Suprapubic skin (tissue), 4 donors: ENCODE results near the gene HTR1D. TPM values are rescaled to one million over a fixed set of nuclear protein-coding genes. Genes with fewer than 3 reads are reported as not detected.

ENCODE experiments used
- DNase-seq, 2 donors: peaks; one replicate each; pipeline ENCODE4 v3.0.0-alpha.2; 2019; ENCODE audit warnings: low spot score in 2 of 2
- H3K27ac ChIP-seq: fragments of 200-600 bp; sonication (generic); one replicate; pipeline ENCODE4 v1.5.1; 2019
- H3K27me3 ChIP-seq: fragments of 200-600 bp; sonication (generic); one replicate; pipeline ENCODE4 v1.5.1; 2019
- H3K36me3 ChIP-seq: fragments of 200-600 bp; sonication (generic); one replicate; pipeline ENCODE4 v1.5.1; 2019
- H3K4me1 ChIP-seq: fragments of 200-600 bp; sonication (generic); one replicate; pipeline ENCODE4 v1.5.1; 2019
- H3K4me3 ChIP-seq: fragments of 200-600 bp; sonication (generic); one replicate; pipeline ENCODE4 v1.5.1; 2019; ENCODE audit warnings: mild to moderate bottlenecking
- H3K9me3 ChIP-seq: fragments of 200-600 bp; sonication (generic); one replicate; pipeline ENCODE4 v1.5.1; 2019
- EP300 ChIP-seq: sonication (generic); formaldehyde crosslinking; IDR thresholded peaks from one replicate; pipeline ENCODE4 v1.6.1; 2017; ENCODE audit warnings: antibody characterized with exemption
- POLR2A ChIP-seq, 2 donors: fragments of 450-650 bp; IDR thresholded peaks; one replicate each; pipeline ENCODE4 v1.6.1; 2017; ENCODE audit warnings: antibody characterized with exemption in 2 of 2, mild to moderate bottlenecking in 2 of 2, moderate library complexity in 2 of 2
- POLR2AphosphoS5 ChIP-seq, 3 donors: sonication (generic); formaldehyde crosslinking; IDR thresholded peaks; one replicate each; pipeline ENCODE4 v1.6.1; 2017; ENCODE audit warnings: antibody characterized with exemption in 3 of 3
- WGBS: methylation state at CpG from one replicate; pipeline ENCODE4 v1.1.5; 2018; 5-methylcytosine and 5-hydroxymethylcytosine counted together
- total RNA-seq, 4 donors: library from RNA; depleted of rRNA; stranded (reverse); fragments of >200 nt; gene quantifications; one replicate each; pipeline ENCODE4 v1.1.0, GENCODE V29; 2016
- TF ChIP-seq, protein P1 (sequence below), 2 donors: fragments of 200-600 bp in 1 of 2; fragments of 450-650 bp in 1 of 2; sonication (generic) in 1 of 2; IDR thresholded peaks; one replicate each; pipeline ENCODE4 v1.5.1; 2016 to 2019; ENCODE audit warnings: antibody characterized with exemption in 2 of 2, mild to moderate bottlenecking in 1 of 2, moderate library complexity in 1 of 2

Gene HTR1D
- total RNA-seq, 4 donors from 2014 or later, result not detected

DNA sequence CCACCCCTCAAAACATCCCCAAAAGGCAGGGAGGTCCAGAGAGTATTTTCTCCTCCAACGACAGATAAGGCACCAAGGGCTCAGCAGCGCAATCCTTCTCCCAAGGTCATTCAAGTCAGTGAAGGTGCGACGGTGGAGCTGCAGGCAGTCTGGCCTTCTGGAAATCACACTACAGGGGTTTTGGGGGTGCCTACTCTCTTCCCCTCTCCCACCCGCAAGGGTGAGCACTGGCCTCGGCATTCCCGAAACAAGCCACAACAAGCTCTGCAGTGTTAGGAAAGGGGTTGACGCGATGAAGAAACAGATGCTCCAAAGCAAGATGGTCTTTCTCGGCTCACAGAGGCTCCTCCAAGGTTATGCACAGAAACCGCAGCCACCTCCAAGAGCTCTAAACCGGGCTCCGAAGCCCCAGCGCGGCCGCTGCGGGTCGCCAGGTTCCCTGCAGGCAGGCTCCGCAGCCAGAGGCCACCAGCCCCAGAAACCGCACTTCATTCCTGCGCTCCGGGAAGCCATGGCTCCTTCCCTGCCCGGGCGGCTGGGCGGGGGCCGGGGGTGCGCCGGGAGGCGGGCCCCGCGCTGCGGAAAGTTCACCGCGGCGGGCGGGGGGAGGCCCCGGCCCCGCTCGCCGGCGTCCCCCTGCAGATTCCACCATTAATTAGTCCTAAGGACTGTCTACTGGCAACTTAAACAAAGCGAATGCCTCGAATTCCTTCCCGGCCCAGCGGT is 49.8 kb downstream of the HTR1D start:
- Histone ChIP-seq H3K36me3 (no peaks in the 10 kb centered on the region), H3K4me3 (peak overlapping the region; percentile 73), H3K27me3 (no peaks in the 10 kb centered on the region), H3K27ac (peak overlapping the region; percentile 95), H3K9me3 (no peaks in the 10 kb centered on the region), H3K4me1 (peaks cover 49% of the 10 kb centered on the region)
- DNase-seq, result peak; percentile 66 to 81
- 4% methylated on average over 22 of the region's 45 CpGs for WGBS
- TF ChIP-seq EP300 (no peak), POLR2A (IDR thresholded peaks at IDR 0.05) (no peak), POLR2AphosphoS5 (IDR thresholded peaks at IDR 0.05) (no peak)
- TF ChIP-seq, protein P1, sequence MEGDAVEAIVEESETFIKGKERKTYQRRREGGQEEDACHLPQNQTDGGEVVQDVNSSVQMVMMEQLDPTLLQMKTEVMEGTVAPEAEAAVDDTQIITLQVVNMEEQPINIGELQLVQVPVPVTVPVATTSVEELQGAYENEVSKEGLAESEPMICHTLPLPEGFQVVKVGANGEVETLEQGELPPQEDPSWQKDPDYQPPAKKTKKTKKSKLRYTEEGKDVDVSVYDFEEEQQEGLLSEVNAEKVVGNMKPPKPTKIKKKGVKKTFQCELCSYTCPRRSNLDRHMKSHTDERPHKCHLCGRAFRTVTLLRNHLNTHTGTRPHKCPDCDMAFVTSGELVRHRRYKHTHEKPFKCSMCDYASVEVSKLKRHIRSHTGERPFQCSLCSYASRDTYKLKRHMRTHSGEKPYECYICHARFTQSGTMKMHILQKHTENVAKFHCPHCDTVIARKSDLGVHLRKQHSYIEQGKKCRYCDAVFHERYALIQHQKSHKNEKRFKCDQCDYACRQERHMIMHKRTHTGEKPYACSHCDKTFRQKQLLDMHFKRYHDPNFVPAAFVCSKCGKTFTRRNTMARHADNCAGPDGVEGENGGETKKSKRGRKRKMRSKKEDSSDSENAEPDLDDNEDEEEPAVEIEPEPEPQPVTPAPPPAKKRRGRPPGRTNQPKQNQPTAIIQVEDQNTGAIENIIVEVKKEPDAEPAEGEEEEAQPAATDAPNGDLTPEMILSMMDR (IDR thresholded peaks at IDR 0.05), result no peak

DNA sequence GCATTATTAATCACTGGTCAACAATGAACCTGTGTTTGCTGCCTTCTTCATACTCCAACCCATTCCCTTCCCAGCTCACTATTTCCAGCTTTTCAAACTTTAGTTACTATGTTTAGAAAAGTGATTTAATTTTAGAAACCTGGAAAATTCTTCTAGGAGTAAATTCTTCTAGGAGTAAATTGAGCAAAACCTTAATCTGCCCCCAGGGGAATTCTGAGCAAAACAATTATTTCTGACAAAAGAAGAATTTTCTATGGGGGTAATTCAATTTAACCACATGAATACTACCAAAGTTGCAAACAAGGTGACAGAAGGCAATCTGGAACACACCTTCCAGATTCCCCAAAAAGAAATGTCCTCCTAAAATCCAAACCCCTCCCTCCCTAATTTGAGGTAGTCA is 50.4 kb downstream of the HTR1D start:
- H3K4me1 ChIP-seq, result peaks cover 49% of the 10 kb centered on the region
- H3K4me3 ChIP-seq, result peak overlapping the region; percentile 73
- DNase-seq, result no peak
- H3K36me3 ChIP-seq, result no peaks in the 10 kb centered on the region
- no peak for TF ChIP-seq EP300
- TF ChIP-seq, protein P1 (IDR thresholded peaks at IDR 0.05), result no peak
- no peaks in the 10 kb centered on the region for H3K9me3 ChIP-seq
- H3K27me3 ChIP-seq, result no peaks in the 10 kb centered on the region
- peak overlapping the region; percentile 95 for H3K27ac ChIP-seq

DNA sequence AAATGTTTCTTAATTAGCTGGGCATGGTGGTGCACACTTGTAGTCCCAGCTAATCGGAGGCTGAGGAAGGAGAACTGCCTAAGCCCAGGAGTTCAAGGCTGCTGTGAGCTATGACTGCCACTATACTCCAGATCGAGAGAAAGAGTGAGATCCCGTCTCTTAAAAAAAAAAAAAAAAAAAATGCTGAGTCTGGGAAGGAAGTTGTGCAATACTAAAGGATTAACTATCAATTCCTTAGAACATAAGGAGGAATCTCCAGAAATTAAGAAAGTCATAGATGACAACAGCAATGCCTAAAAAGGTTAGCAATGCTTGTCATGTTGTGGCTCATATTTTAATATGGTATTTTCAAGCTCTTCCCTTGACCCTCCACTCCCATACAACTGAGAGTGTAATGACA is 53.9 kb downstream of the HTR1D start:
- no peaks in the 10 kb centered on the region for H3K9me3 ChIP-seq
- no peaks in the 10 kb centered on the region for H3K36me3 ChIP-seq
- WGBS, result 42% methylated on average over 3 of the region's 3 CpGs
- no peak for TF ChIP-seq POLR2A (IDR thresholded peaks at IDR 0.05)
- TF ChIP-seq POLR2AphosphoS5 (IDR thresholded peaks at IDR 0.05), result no peak
- TF ChIP-seq, protein P1 (IDR thresholded peaks at IDR 0.05), result no peak
- TF ChIP-seq EP300, result no peak
- H3K27ac ChIP-seq, result no peak overlapping the region
- no peaks in the 10 kb centered on the region for H3K27me3 ChIP-seq
- no peak for DNase-seq
- no peak overlapping the region for H3K4me3 ChIP-seq
- peaks cover 25% of the 10 kb centered on the region for H3K4me1 ChIP-seq

DNA sequence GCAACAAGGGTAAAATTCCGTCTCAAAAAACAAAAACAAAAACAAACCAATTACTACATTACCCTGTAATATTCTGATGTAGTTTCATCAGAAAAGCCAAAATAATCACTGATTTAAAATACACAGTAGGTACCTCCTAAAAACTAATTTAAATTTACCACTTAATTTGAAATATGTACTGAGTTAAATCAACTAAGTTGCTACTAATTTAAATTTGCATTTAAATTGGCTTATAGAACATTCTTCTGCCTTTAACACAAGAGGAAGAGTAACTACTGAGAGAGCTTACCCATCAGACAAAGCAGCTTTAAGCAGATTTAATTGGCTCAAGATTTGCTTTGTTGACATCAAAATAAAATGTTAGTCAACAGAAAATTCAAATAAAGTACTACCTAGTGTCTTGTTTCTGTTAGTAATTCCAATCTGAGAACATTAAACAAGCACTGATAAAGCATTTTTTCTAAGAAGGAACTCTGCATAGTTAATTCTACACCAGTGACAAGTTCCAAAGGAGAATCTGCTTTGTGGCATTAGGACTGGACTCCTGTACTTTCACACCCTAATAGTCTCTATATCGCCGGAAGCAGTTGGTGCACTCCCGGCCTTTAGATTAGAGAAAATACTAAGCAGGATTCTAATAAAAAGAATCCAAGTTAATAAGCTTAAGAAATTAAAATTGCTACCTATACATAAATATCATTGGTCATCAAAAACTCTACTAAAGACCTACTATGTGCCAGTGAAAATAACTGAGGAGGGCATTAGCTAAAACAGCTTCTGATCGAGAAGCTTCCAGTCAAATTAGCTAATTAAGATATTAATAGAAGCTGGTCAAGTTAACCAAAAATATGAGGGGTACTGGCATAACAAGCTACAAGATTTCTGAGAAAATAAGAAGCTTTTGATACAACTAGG is 57.1 kb downstream of the HTR1D start:
- H3K4me1 ChIP-seq, result peaks cover 7% of the 10 kb centered on the region
- no peaks in the 10 kb centered on the region for H3K9me3 ChIP-seq
- WGBS, result 79% methylated on average over 5 of the region's 5 CpGs
- no peak overlapping the region for H3K27ac ChIP-seq
- TF ChIP-seq, protein P1 (IDR thresholded peaks at IDR 0.05), result no peak
- no peak for TF ChIP-seq EP300
- TF ChIP-seq POLR2A (IDR thresholded peaks at IDR 0.05), result no peak
- TF ChIP-seq POLR2AphosphoS5 (IDR thresholded peaks at IDR 0.05), result no peak
- no peak for DNase-seq
- H3K27me3 ChIP-seq, result no peaks in the 10 kb centered on the region
- H3K4me3 ChIP-seq, result no peak overlapping the region
- H3K36me3 ChIP-seq, result no peaks in the 10 kb centered on the region

DNA sequence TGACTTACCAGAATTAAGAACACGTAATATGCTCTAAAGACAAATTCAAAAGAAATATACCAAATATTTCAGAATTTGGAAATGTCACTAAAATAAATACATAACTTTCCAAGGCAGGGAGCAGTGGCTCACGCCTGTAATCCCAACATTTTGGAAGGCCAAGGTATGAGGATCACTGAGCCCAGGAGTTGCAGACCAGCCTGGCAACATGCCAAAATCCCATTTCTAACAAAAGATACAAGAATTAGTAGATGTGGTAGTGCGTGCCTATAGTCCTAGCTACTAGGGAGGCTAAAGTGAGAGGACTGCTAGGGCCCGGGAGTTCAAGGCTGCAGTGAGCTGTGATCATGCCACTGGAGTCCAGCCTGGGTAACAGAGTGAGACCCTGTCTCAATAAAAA is 60.4 kb downstream of the HTR1D start:
- Histone ChIP-seq H3K9me3 (no peaks in the 10 kb centered on the region), H3K27ac (no peak overlapping the region), H3K27me3 (no peaks in the 10 kb centered on the region), H3K36me3 (no peaks in the 10 kb centered on the region), H3K4me3 (no peak overlapping the region), H3K4me1 (no peaks in the 10 kb centered on the region)
- TF ChIP-seq, protein P1 (IDR thresholded peaks at IDR 0.05), result no peak
- WGBS, result 95% methylated on average over 4 of the region's 4 CpGs
- DNase-seq, result no peak
